ENCODE data around the gene PCSK2.

- TF ChIP-seq CTCF (IDR thresholded peaks at IDR 0.05): no peak
- TF ChIP-seq POLR2A (IDR thresholded peaks at IDR 0.05): no peak
Measured at GRCh38 chr20:17513939-17514338, 287.1 kb downstream of the PCSK2 start.

All from esophagus squamous epithelium (tissue), 4 donors.